Panc1 (cell line): Measurements from ENCODE around the gene HPGDS. TPM values are rescaled to one million over a fixed set of nuclear protein-coding genes. Genes with fewer than 3 reads are reported as not detected.

Experiments
- ATAC-seq: fragments of 200-7000 bp; cut with Tn5 transposase; 2 replicates; pipeline ENCODE4 v1.9.1; 2020; ENCODE audit warnings: mild to moderate bottlenecking, moderate library complexity
- BruUV-seq: library from RNA; stranded (reverse); fragments of 400-500 nt; replicated peaks from 2 replicates; lab custom pipeline; 2021; lab: Mats Ljungman, UMichigan
- CTCF ChIA-PET: fragments of 300-600 bp; sonication (Branson Sonifier 250); formaldehyde crosslinking; loops from one replicate; lab custom pipeline; 2022; ENCODE audit warnings: antibody characterized with exemption; lab: Charles Lee
- POLR2A ChIA-PET: fragments of 300-600 bp; sonication (Branson Sonifier 250); formaldehyde crosslinking; loops from one replicate; lab custom pipeline; 2022; ENCODE audit warnings: antibody characterized with exemption; lab: Charles Lee
- DNase-seq: peaks from one replicate; pipeline ENCODE4 v3.0.0-alpha.2; 2010; ENCODE audit warnings: low read depth, low spot score
- H3K27ac ChIP-seq: 2 replicates; pipeline ENCODE4 v1.5.1; 2011; ENCODE audit warnings: mild to moderate bottlenecking, low read length, inconsistent platforms
- H3K27me3 ChIP-seq: fragments of 200-500 bp; sonication (Bioruptor generic); 2 replicates; pipeline ENCODE4 v1.6.0; 2014; ENCODE audit warnings: low read length, inconsistent platforms; ENCODE audit not compliant: control insufficient read depth, insufficient read depth
- H3K36me3 ChIP-seq: fragments of 200-500 bp; sonication (Bioruptor generic); 2 replicates; pipeline ENCODE4 v1.5.1; 2014; ENCODE audit warnings: inconsistent platforms, mild to moderate bottlenecking, low read length, moderate library complexity; ENCODE audit not compliant: control insufficient read depth, insufficient read depth
- H3K4me1 ChIP-seq: 2 replicates; pipeline ENCODE4 v1.5.1; 2011; ENCODE audit warnings: inconsistent platforms, mild to moderate bottlenecking, low read length, moderate library complexity; ENCODE audit not compliant: control insufficient read depth, insufficient read depth
- H3K4me3 ChIP-seq, 2 experiments: 2 replicates each; pipeline ENCODE4 v1.5.1; 2011 to 2012; ENCODE audit warnings: low read depth in 2 of 2, low read length in 2 of 2, mild to moderate bottlenecking in 2 of 2, inconsistent platforms in 1 of 2, moderate library complexity in 1 of 2
- H3K9me3 ChIP-seq: fragments of 200-500 bp; sonication (Bioruptor generic); 2 replicates; pipeline ENCODE4 v1.5.1; 2014; ENCODE audit warnings: low read depth, mild to moderate bottlenecking, inconsistent platforms, low read length, moderate library complexity; ENCODE audit not compliant: control insufficient read depth, insufficient read depth
- CTCF ChIP-seq: fragments of 450-650 bp; IDR thresholded peaks from 2 replicates; pipeline ENCODE4 v1.5.1; 2017; ENCODE audit warnings: mild to moderate bottlenecking
- POLR2AphosphoS5 ChIP-seq: IDR thresholded peaks from 2 replicates; pipeline ENCODE4 v1.6.1; 2012; ENCODE audit warnings: mild to moderate bottlenecking, low read depth, low read length, moderate library complexity
- REST ChIP-seq, 2 experiments: IDR thresholded peaks; 2 replicates each; pipeline ENCODE4 v1.6.1; 2011 to 2012; ENCODE audit warnings: low read depth in 2 of 2, control low read depth in 1 of 2, low read length in 1 of 2, mild to moderate bottlenecking in 1 of 2, moderate library complexity in 1 of 2; ENCODE audit not compliant: insufficient read depth in 1 of 2
- SIN3A ChIP-seq: IDR thresholded peaks from 2 replicates; pipeline ENCODE4 v1.6.1; 2012; ENCODE audit warnings: low read depth, mild to moderate bottlenecking, low read length, moderate library complexity, borderline replicate concordance; ENCODE audit not compliant: insufficient read depth
- TCF7L2 ChIP-seq: IDR thresholded peaks from 2 replicates; pipeline ENCODE4 v1.6.1; 2011; ENCODE audit warnings: mild to moderate bottlenecking, low read depth, low read length, inconsistent platforms
- in situ Hi-C: cut with HindIII; loops from 2 replicates; pipeline ENCODE4 v1.10.0; 2016; ENCODE audit warnings: low sequenced_read_pairs, low pct_unique_long_range_greater_than_20kb
- intact Hi-C: fragments of 100-400 bp; cut with micrococcal nuclease; formaldehyde crosslinking; loops from one replicate; pipeline ENCODE4 v1.10.0; 2022; ENCODE audit not compliant: unreplicated experiment
- total RNA-seq: library from RNA; stranded (reverse); gene quantifications from one replicate; pipeline ENCODE4 v1.2.1, GENCODE V29; 2021; ENCODE audit not compliant: unreplicated experiment

Gene HPGDS
- total RNA-seq, 1 experiment from 2014 or later, result not detected

- no peaks in the 10 kb centered on the region for H3K4me1 ChIP-seq
- BruUV-seq, result no TSS peak
- ATAC-seq, result no peak
- H3K27me3 ChIP-seq, result no peaks in the 10 kb centered on the region
- in situ Hi-C loops (no loop called here), intact Hi-C loops (no loop called here)
- no peaks in the 10 kb centered on the region for H3K9me3 ChIP-seq
- ChIA-PET CTCF (no interaction called here), POLR2A (no interaction called here)
- TF ChIP-seq CTCF (peak; percentile 13; the same call in 1 of the 2 replicates), TCF7L2 (no peak)
- DNase-seq, result no peak
- H3K27ac ChIP-seq, result no peak overlapping the region
- H3K4me3 ChIP-seq, result no peak overlapping the region
- H3K36me3 ChIP-seq, result no peaks in the 10 kb centered on the region
Measured at GRCh38 chr4:94332983-94333590, 9.5 kb downstream of the HPGDS start.

GRCh38 chr4:94329933-94330332 lies 12.7 kb downstream of the HPGDS start:
- POLR2A ChIA-PET, result no interaction called here
- TF ChIP-seq REST (IDR thresholded peaks at IDR 0.05; ENCODE audit: insufficient read depth in 1 of 2, low read depth in 2 of 2, low read length in 1 of 2) (no peak), CTCF (no peak), POLR2AphosphoS5 (no peak), TCF7L2 (no peak), SIN3A (no peak)
- intact Hi-C loops, result no loop called here
- Histone ChIP-seq H3K27me3 (no peaks in the 10 kb centered on the region), H3K27ac (no peak overlapping the region), H3K9me3 (no peaks in the 10 kb centered on the region), H3K4me3 (no peak overlapping the region), H3K36me3 (no peaks in the 10 kb centered on the region), H3K4me1 (no peaks in the 10 kb centered on the region)
- DNase-seq (no peak), ATAC-seq (no peak)
- CTCF ChIA-PET, result no interaction called here
- in situ Hi-C loops, result no loop called here
- no TSS peak for BruUV-seq
